WTC11 (cell line): Measurements from ENCODE around the gene CA10. TPM values are rescaled to one million over a fixed set of nuclear protein-coding genes. Genes with fewer than 3 reads are reported as not detected.

Experiments used
- ATAC-seq: fragments of 200-7000 bp; cut with Tn5 transposase; 2 replicates; pipeline ENCODE4 v1.10.0; 2021; ENCODE audit warnings: mild to moderate bottlenecking, moderate library complexity
- CTCF ChIA-PET: fragments of 300-600 bp; sonication (Branson Sonifier 250); formaldehyde crosslinking; loops from one replicate; lab custom pipeline; 2021; ENCODE audit warnings: antibody characterized with exemption; lab: Charles Lee
- POLR2A ChIA-PET: fragments of 350-600 bp; sonication (Branson Sonifier 250); formaldehyde crosslinking; loops from one replicate; lab custom pipeline; 2021; ENCODE audit warnings: antibody characterized with exemption; lab: Charles Lee
- DNase-seq: peaks from one replicate; pipeline ENCODE4 v3.0.0; 2021; ENCODE audit warnings: low spot score
- H3K27ac Mint-ChIP-seq: 2 replicates; pipeline ENCODE4 v1.8.0; 2021; ENCODE audit warnings: mixed read lengths
- H3K27me3 Mint-ChIP-seq: 2 replicates; pipeline ENCODE4 v1.8.0; 2021; ENCODE audit warnings: low read depth, mild to moderate bottlenecking, moderate library complexity, mixed read lengths
- H3K36me3 Mint-ChIP-seq: 2 replicates; pipeline ENCODE4 v1.8.0; 2021; ENCODE audit warnings: mixed read lengths
- H3K4me1 Mint-ChIP-seq: 2 replicates; pipeline ENCODE4 v1.8.0; 2022; ENCODE audit warnings: mixed read lengths
- H3K4me3 Mint-ChIP-seq: 2 replicates; pipeline ENCODE4 v1.8.0; 2021; ENCODE audit warnings: mild to moderate bottlenecking, moderate library complexity, mixed read lengths
- H3K9me3 Mint-ChIP-seq: 2 replicates; pipeline ENCODE4 v1.8.0; 2021; ENCODE audit warnings: mixed read lengths
- CBFB ChIP-seq: sonication (generic); formaldehyde crosslinking; IDR thresholded peaks from 2 replicates; pipeline ENCODE4 v1.8.1; 2022; ENCODE audit warnings: mild to moderate bottlenecking, low read depth, missing genetic modification reagents
- ELF4 ChIP-seq: sonication (generic); formaldehyde crosslinking; IDR thresholded peaks from 2 replicates; pipeline ENCODE4 v1.8.1; 2022; ENCODE audit warnings: low read depth, mild to moderate bottlenecking, moderate library complexity, missing genetic modification reagents
- FOXK1 ChIP-seq: sonication (generic); formaldehyde crosslinking; IDR thresholded peaks from 2 replicates; pipeline ENCODE4 v1.8.0; 2022; ENCODE audit warnings: mild to moderate bottlenecking, moderate library complexity, missing genetic modification reagents
- JUN ChIP-seq: sonication (generic); formaldehyde crosslinking; IDR thresholded peaks from 2 replicates; pipeline ENCODE4 v1.8.0; 2023; ENCODE audit warnings: mild to moderate bottlenecking, missing genetic modification reagents
- MXD4 ChIP-seq: fragments of 250-450 bp; sonication (Bioruptor Pico); IDR thresholded peaks from 2 replicates; pipeline ENCODE4 v1.8.0; 2021; ENCODE audit warnings: mild to moderate bottlenecking, moderate library complexity, borderline replicate concordance
- NFE2L1 ChIP-seq: sonication (generic); formaldehyde crosslinking; IDR thresholded peaks from 2 replicates; pipeline ENCODE4 v1.8.1; 2023; ENCODE audit warnings: missing genetic modification reagents
- NR1H2 ChIP-seq: sonication (generic); formaldehyde crosslinking; IDR thresholded peaks from 2 replicates; pipeline ENCODE4 v1.9.0; 2021; ENCODE audit warnings: mild to moderate bottlenecking, moderate library complexity, missing genetic modification reagents
- PRDM15 ChIP-seq: sonication (generic); formaldehyde crosslinking; IDR thresholded peaks from 2 replicates; pipeline ENCODE4 v1.8.0; 2022; ENCODE audit warnings: missing genetic modification reagents
- SMAD3 ChIP-seq: sonication (generic); formaldehyde crosslinking; IDR thresholded peaks from 2 replicates; pipeline ENCODE4 v1.8.0; 2022; ENCODE audit warnings: missing genetic modification reagents, mild to moderate bottlenecking, borderline replicate concordance
- SP1 ChIP-seq: sonication (generic); formaldehyde crosslinking; conservative IDR thresholded peaks from 2 replicates; pipeline ENCODE4 v1.8.1; 2022; ENCODE audit warnings: missing genetic modification reagents
- TCF7 ChIP-seq: sonication (generic); formaldehyde crosslinking; IDR thresholded peaks from 2 replicates; pipeline ENCODE4 v1.8.0; 2022; ENCODE audit warnings: mild to moderate bottlenecking, low read depth, missing genetic modification reagents, moderate library complexity
- TEAD4 ChIP-seq: sonication (generic); formaldehyde crosslinking; IDR thresholded peaks from 2 replicates; pipeline ENCODE4 v1.8.0; 2022; ENCODE audit warnings: mild to moderate bottlenecking, missing genetic modification reagents
- USF1 ChIP-seq: sonication (generic); formaldehyde crosslinking; IDR thresholded peaks from 2 replicates; pipeline ENCODE4 v1.8.0; 2022; ENCODE audit warnings: mild to moderate bottlenecking, missing genetic modification reagents
- ZBTB21 ChIP-seq: sonication (generic); formaldehyde crosslinking; IDR thresholded peaks from 2 replicates; pipeline ENCODE4 v1.8.1; 2023; ENCODE audit warnings: mild to moderate bottlenecking, missing genetic modification reagents, borderline replicate concordance
- ZNF263 ChIP-seq: sonication (generic); formaldehyde crosslinking; IDR thresholded peaks from 2 replicates; pipeline ENCODE4 v1.8.1; 2022; ENCODE audit warnings: low read depth, mild to moderate bottlenecking, moderate library complexity, missing genetic modification reagents
- ZNF317 ChIP-seq: sonication (generic); formaldehyde crosslinking; IDR thresholded peaks from 2 replicates; pipeline ENCODE4 v1.8.1; 2023; ENCODE audit warnings: low read depth, mild to moderate bottlenecking, moderate library complexity, missing genetic modification reagents, borderline replicate concordance
- ZNF512 ChIP-seq: sonication (generic); formaldehyde crosslinking; IDR thresholded peaks from 2 replicates; pipeline ENCODE4 v1.8.1; 2022; ENCODE audit warnings: missing genetic modification reagents, borderline replicate concordance
- total RNA-seq: library from RNA; stranded (reverse); gene quantifications from 3 replicates; pipeline ENCODE4 v1.2.3, GENCODE V29; 2021
- TF ChIP-seq, protein P1 (sequence below): sonication (generic); formaldehyde crosslinking; IDR thresholded peaks from 2 replicates; pipeline ENCODE4 v1.8.0; 2022; ENCODE audit warnings: mild to moderate bottlenecking, missing genetic modification reagents
- TF ChIP-seq, protein P2 (sequence below): fragments of 200-600 bp; IDR thresholded peaks from 2 replicates; pipeline ENCODE4 v1.8.0; 2022; ENCODE audit warnings: antibody characterized with exemption
- TF ChIP-seq, protein P3 (sequence below): sonication (generic); formaldehyde crosslinking; IDR thresholded peaks from 2 replicates; pipeline ENCODE4 v1.8.1; 2023; ENCODE audit warnings: mild to moderate bottlenecking, missing genetic modification reagents

The CA10 gene
- total RNA-seq, 1 experiment from 2014 or later: 0.90 TPM

DNA sequence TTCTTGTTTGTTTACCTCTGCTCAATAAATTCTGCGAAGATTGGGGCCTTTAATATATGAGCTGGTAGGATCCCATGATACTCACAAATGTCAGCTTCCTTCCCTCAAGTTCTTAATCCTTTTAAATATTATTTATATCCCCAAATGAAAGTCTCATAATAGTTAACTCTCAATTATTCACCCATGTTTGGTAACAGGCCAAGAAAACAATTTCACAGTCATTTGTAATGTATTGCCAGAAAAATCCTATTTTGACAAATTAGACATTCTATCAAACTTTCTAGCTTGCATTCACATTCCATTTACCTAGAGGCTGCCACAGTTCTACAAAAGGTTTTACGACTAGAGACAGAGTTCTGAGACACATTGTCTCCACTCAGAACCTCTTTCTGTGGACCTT lies 457.0 kb downstream of the CA10 start (continued):
- TF ChIP-seq, protein P1, sequence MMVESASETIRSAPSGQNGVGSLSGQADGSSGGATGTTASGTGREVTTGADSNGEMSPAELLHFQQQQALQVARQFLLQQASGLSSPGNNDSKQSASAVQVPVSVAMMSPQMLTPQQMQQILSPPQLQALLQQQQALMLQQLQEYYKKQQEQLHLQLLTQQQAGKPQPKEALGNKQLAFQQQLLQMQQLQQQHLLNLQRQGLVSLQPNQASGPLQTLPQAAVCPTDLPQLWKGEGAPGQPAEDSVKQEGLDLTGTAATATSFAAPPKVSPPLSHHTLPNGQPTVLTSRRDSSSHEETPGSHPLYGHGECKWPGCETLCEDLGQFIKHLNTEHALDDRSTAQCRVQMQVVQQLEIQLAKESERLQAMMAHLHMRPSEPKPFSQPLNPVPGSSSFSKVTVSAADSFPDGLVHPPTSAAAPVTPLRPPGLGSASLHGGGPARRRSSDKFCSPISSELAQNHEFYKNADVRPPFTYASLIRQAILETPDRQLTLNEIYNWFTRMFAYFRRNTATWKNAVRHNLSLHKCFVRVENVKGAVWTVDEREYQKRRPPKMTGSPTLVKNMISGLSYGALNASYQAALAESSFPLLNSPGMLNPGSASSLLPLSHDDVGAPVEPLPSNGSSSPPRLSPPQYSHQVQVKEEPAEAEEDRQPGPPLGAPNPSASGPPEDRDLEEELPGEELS (CRISPR knock-in tag): no peak
- no peak for TF ChIP-seq TEAD4 (CRISPR knock-in tag)
- no peak for TF ChIP-seq USF1
- TF ChIP-seq NFE2L1 (CRISPR knock-in tag): no peak
- no peak for TF ChIP-seq PRDM15 (CRISPR knock-in tag)
- TF ChIP-seq, protein P2, sequence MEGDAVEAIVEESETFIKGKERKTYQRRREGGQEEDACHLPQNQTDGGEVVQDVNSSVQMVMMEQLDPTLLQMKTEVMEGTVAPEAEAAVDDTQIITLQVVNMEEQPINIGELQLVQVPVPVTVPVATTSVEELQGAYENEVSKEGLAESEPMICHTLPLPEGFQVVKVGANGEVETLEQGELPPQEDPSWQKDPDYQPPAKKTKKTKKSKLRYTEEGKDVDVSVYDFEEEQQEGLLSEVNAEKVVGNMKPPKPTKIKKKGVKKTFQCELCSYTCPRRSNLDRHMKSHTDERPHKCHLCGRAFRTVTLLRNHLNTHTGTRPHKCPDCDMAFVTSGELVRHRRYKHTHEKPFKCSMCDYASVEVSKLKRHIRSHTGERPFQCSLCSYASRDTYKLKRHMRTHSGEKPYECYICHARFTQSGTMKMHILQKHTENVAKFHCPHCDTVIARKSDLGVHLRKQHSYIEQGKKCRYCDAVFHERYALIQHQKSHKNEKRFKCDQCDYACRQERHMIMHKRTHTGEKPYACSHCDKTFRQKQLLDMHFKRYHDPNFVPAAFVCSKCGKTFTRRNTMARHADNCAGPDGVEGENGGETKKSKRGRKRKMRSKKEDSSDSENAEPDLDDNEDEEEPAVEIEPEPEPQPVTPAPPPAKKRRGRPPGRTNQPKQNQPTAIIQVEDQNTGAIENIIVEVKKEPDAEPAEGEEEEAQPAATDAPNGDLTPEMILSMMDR: no peak
- TF ChIP-seq JUN (CRISPR knock-in tag): no peak
- no peak for TF ChIP-seq NR1H2 (CRISPR knock-in tag)
- TF ChIP-seq ZNF317: no peak
- no peak for TF ChIP-seq ZNF512
- TF ChIP-seq, all 79 proteins: peak for 0

DNA sequence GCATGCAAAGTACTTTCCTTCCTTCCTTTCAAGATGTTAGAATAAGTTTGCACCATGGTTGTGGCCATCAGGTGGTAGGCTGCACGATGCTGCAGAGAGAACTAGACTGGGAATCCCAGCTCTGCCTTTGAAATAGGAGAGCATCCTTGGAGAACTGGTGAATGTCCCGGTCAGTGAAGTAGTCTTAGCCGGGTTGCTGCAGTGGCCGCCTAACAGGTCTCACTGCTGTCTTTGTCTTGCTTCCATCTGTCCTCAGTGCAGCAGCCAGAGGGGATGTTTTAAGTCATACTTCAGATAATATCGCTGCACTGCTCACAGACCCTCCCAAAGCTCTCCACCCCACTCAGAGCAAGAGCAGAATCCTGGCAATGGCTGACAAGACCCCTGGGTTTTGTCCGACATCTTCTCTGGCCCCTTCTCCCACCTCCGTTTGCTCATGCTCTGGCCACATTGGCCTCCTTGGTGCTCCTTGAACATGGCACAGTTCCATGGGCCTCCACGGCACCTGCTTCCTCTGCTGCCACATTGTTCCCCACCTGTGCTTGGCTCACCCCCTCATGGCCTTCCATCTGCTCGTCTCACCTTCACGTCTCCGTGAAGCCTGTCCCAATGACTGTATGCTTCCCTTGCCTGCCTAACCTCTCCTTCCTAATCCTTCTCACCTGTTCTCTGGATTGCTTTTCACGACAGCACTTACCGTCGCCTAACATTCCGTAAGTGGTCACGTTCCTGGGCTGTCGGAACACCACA lies 458.3 kb downstream of the CA10 start:
- H3K9me3 Mint-ChIP-seq: peaks cover 58% of the 10 kb centered on the region
- ChIA-PET CTCF (interaction anchor here (0.7 to 1.4 kb wide), 5 partner anchors 8 to 64 kb away, joined by 3 to 5 read pairs (median 3); no protein-coding TSS in a partner anchor), POLR2A (no interaction called here)
- H3K36me3 Mint-ChIP-seq: peaks cover 8% of the 10 kb centered on the region; the same call in 1 of the 2 replicates
- DNase-seq: no peak
- ATAC-seq: no peak
- no peak overlapping the region for H3K4me3 Mint-ChIP-seq
- peaks cover 1% of the 10 kb centered on the region; the same call in 1 of the 2 replicates for H3K27me3 Mint-ChIP-seq
- H3K27ac Mint-ChIP-seq: no peak overlapping the region
- H3K4me1 Mint-ChIP-seq: no peaks in the 10 kb centered on the region
- TF ChIP-seq ZNF263 (CRISPR knock-in tag) (no peak), MXD4 (CRISPR knock-in tag) (no peak), ZBTB21 (CRISPR knock-in tag) (no peak), FOXK1 (CRISPR knock-in tag) (no peak), ELF4 (CRISPR knock-in tag) (no peak), SP1 (CRISPR knock-in tag) (no peak), TCF7 (no peak), SMAD3 (no peak), NFE2L1 (CRISPR knock-in tag) (no peak), CBFB (CRISPR knock-in tag) (no peak)
- TF ChIP-seq, protein P3, sequence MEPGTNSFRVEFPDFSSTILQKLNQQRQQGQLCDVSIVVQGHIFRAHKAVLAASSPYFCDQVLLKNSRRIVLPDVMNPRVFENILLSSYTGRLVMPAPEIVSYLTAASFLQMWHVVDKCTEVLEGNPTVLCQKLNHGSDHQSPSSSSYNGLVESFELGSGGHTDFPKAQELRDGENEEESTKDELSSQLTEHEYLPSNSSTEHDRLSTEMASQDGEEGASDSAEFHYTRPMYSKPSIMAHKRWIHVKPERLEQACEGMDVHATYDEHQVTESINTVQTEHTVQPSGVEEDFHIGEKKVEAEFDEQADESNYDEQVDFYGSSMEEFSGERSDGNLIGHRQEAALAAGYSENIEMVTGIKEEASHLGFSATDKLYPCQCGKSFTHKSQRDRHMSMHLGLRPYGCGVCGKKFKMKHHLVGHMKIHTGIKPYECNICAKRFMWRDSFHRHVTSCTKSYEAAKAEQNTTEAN (CRISPR knock-in tag): no peak
- TF ChIP-seq, protein P2: no peak
